ENCODE data around the gene FSHB.

The FSHB gene

GRCh38 chr11:30244265-30244664 lies 13.5 kb downstream of the FSHB start:
- TF ChIP-seq CTCF (conservative IDR thresholded peaks at IDR 0.05): no peak

GRCh38 chr11:30245621-30246020 lies 14.8 kb downstream of the FSHB start:
- no peak overlapping the region for H3K27ac ChIP-seq
- no peak for TF ChIP-seq CTCF (conservative IDR thresholded peaks at IDR 0.05)

More at GRCh38 chr11:30244265-30244664, 13.5 kb downstream of the FSHB start:
- H3K27ac ChIP-seq: no peak overlapping the region

GRCh38 chr11:30254307-30255298 lies 23.8 kb downstream of the FSHB start:
- no peak overlapping the region for H3K27ac ChIP-seq
- TF ChIP-seq CTCF (conservative IDR thresholded peaks at IDR 0.05): no peak

GRCh38 chr11:30255637-30256036 lies 24.8 kb downstream of the FSHB start:
- TF ChIP-seq CTCF (conservative IDR thresholded peaks at IDR 0.05): no peak
- H3K27ac ChIP-seq: no peak overlapping the region

- no peak for TF ChIP-seq CTCF (conservative IDR thresholded peaks at IDR 0.05)
Measured at GRCh38 chr11:30257058-30257457, 26.2 kb downstream of the FSHB start.

GRCh38 chr11:30258679-30259078 lies 27.9 kb downstream of the FSHB start:
- H3K27ac ChIP-seq: no peak overlapping the region
- TF ChIP-seq CTCF (conservative IDR thresholded peaks at IDR 0.05): no peak

More at GRCh38 chr11:30257058-30257457, 26.2 kb downstream of the FSHB start:
- H3K27ac ChIP-seq: no peak overlapping the region

GRCh38 chr11:30260813-30261212 lies 30.0 kb downstream of the FSHB start:
- H3K27ac ChIP-seq: no peak overlapping the region
- no peak for TF ChIP-seq CTCF (conservative IDR thresholded peaks at IDR 0.05)
